ENCODE measurements around the gene IPO4.

DNA sequence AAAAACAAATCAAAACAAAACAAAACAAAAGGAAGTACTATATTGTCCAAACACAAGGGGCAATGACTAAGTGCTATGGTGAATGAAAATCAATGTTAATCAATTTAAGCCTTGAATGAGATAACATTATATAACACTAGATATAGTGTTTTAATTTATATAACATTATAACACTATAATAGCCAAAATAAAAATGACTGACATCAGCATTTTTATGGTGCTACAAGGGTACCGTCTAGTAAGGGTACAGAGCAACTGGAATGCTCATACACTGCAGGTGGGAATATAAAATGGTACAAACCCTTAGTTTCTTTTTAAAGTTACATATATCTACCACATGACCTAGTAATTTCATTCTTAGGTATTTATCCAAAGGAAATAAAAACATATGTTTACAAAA lies 37.9 kb upstream of the IPO4 start:
- TF ChIP-seq, protein P1, sequence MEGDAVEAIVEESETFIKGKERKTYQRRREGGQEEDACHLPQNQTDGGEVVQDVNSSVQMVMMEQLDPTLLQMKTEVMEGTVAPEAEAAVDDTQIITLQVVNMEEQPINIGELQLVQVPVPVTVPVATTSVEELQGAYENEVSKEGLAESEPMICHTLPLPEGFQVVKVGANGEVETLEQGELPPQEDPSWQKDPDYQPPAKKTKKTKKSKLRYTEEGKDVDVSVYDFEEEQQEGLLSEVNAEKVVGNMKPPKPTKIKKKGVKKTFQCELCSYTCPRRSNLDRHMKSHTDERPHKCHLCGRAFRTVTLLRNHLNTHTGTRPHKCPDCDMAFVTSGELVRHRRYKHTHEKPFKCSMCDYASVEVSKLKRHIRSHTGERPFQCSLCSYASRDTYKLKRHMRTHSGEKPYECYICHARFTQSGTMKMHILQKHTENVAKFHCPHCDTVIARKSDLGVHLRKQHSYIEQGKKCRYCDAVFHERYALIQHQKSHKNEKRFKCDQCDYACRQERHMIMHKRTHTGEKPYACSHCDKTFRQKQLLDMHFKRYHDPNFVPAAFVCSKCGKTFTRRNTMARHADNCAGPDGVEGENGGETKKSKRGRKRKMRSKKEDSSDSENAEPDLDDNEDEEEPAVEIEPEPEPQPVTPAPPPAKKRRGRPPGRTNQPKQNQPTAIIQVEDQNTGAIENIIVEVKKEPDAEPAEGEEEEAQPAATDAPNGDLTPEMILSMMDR (IDR thresholded peaks at IDR 0.05; ENCODE audit: low read depth, low read length, poor library complexity, severe bottlenecking): no peak
- TF ChIP-seq EZH2phosphoT487 (IDR thresholded peaks at IDR 0.05; ENCODE audit: borderline replicate concordance, low read length): no peak

All from DOHH2 (cell line).